Epidermal melanocyte (primary cell): ENCODE data around the gene BICDL2.

Experiments
- DNase-seq: peaks from one replicate; pipeline ENCODE4 v3.0.0; 2011; ENCODE audit warnings: low spot score; ENCODE audit not compliant: insufficient read length

BICDL2 gene

GRCh38 chr16:2986623-2987188 lies 50.0 kb downstream of the BICDL2 start:
- no peak for DNase-seq

DNA sequence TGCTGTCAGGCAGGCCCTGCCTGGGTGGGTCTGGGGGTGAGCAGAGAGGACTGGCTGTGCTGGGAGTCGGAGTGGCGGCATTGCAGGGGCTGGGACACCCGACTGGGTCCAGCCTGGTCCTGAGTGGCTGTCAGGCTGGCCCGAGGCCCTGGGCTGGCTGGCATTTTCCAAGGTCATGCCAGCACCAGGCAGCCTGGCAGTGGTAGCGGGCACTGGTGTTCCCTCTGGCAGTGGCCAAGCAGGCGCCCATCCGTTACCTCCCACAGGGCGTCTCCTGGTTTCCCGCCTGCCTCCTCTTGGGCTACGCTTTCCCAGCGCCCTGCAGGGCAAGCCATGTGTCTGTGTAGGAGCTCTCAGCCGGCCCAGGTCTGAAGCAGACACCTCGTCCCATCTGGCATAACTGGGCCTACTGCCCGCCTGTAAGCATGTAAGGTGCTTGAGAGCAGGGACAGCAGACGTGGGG lies 50.8 kb downstream of the BICDL2 start:
- DNase-seq = no peak

GRCh38 chr16:2985462-2985861 lies 51.3 kb downstream of the BICDL2 start:
- DNase-seq = no peak

- DNase-seq = peak; percentile 98
Observed at GRCh38 chr16:2983706-2984136, 53.0 kb downstream of the BICDL2 start.

GRCh38 chr16:2982402-2982801 lies 54.3 kb downstream of the BICDL2 start:
- no peak for DNase-seq

DNA sequence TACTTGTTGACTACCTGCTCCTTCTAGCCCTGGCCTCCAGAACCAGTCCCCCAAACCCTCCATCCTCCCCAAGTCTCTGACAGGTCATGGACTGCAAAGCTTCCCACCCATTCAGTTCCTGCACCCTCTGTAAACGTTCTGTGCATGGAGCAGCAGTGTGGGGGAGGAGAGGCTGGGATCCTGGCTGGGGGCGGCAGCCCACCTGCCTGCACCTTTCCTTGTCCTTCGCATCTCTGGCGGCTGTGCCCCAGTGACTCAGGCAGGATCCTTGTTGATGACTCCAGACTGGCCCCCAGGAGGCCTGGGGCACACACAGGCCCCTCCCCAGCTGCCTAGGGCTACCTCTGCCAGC lies 54.9 kb downstream of the BICDL2 start:
- no peak for DNase-seq

DNA sequence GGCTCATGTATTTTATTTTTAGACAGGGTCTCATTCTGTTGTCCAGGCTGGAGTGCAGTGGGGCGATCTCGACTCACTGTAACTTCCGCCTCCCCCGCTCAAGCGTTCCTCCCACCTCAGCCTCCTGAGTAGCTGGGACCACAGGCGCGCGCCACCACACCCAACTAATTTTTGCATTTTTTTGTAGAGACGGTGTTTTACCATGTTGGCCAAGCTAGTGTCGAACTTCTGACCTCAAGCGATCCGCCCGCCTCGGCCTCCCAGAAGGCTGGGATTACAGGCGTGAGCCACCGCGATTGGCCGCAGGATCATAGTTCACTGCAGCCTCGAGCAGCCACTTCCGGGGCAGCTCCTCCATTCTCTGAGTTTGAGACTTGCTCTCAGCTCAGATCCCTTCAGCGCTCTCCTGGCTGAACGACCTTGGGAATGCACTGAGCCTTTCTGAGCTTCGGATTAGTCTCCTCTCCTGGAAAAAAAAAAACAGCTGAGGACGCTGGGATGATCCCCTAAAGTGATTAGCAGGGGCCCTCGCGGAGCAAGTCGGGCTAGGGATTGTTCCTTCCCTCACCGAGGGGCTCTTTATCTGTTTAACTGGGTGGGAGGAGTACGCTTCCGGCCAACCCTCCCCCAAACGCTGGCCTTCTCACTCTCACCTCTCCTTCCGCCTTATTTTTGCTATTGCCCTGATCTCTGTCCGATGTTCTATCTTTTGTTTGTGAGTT lies 55.4 kb downstream of the BICDL2 start:
- no peak for DNase-seq

DNA sequence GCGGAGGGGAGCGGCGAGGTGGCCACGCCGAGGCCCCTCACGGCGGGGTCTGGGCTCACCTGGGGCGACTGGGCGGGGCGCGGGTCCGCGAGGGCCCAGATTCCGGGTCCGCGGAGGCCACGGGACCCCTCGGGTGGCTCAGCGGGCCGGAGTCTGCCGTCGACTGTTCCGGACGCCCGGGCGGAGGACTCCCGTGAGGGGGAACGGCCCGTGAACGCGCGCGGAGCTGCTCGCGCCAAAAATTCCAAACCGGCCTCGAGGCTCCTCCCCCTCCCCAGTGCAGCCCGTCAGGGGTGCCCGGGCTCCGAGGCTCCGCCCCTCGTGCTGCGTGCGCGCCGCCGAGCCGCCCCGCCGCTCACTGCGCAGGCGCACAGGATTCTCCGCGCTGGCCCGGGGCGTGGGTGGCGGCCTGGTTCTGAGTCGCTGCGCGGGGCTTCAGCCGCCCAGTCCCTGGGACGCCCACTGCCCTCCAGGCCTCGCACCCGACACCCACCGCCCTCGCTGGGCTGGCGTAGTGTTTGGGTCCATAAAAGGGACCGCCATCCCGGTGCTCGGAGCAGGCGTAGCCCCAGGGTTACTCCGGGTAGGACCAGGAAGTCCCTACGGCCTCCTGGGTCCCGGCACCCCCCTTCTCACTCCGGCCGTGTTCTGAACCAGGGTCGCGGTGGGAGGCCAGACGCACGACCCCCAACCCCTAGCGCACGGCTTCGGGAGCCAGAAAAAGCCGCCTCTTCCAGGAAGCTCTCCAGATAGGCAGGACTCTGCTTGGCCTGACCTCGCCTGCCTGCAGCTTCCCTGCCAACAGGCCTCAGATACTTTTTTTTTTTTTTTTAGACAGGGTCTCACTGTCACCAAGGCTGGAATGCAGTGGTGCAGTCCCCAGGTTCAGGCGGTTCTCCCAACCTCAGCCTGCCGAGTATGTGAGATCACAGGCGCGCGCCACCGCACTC lies 56.2 kb downstream of the BICDL2 start, which contains the start of gene PKMYT1:
Gene PKMYT1 (minus strand): TSS at position 220 of the 950 bp plus-strand sequence. CDS start 789 bp downstream, outside the sequence.
- DNase-seq = peak; percentile 100

DNA sequence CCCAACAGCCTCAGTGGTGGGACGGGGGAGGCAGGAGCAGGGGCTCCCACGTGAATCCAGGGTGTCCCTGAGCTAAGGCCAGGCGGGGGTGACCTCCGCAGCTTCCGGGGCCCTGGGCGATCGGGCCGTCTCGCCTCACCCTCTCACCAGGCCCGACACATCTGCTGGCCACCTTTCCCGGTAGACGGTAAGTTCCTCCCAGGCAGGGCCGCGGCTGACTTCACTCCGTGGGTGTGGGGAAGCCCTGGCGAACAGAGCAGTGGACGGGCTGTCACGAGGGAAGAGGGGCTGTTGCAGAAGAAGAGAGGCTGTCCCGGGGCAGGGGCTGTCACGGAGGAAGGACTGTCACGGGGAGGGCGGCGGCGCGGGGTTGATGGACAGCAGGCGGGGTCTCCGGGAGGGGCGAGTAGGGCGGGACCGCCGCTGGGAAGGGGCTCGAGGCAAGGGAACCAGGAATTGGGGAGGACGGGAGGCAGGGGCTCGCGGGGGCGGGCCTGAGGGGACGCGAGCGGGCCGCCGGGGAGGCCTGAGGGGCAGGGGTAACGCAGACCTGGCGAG lies 57.0 kb downstream of the BICDL2 start:
- DNase-seq = no peak
